Endodermal cell (in vitro differentiated cells): ENCODE data around the gene CLCNKA. TPM values are rescaled to one million over a fixed set of nuclear protein-coding genes. Genes with fewer than 3 reads are reported as not detected.

Experiments used
- DNase-seq: peaks from one replicate; pipeline ENCODE4 v3.0.0-alpha.2; 2017
- H3K27ac ChIP-seq: 2 replicates; pipeline ENCODE4 v1.5.1; 2013; ENCODE audit warnings: mild to moderate bottlenecking, low read depth, low read length, moderate library complexity
- H3K27me3 ChIP-seq: 2 replicates; pipeline ENCODE4 v1.6.1; 2013; ENCODE audit warnings: mild to moderate bottlenecking, low read length, moderate library complexity; ENCODE audit not compliant: insufficient read depth, control insufficient read depth, poor library complexity, severe bottlenecking
- H3K36me3 ChIP-seq: 2 replicates; pipeline ENCODE4 v1.7.0; 2013; ENCODE audit warnings: mild to moderate bottlenecking, low read length, moderate library complexity; ENCODE audit not compliant: control insufficient read depth, insufficient read depth
- H3K4me1 ChIP-seq: one replicate; pipeline ENCODE4 v1.7.0; 2013; ENCODE audit warnings: low read length; ENCODE audit not compliant: control insufficient read depth, insufficient read depth
- H3K4me3 ChIP-seq: 2 replicates; pipeline ENCODE4 v1.5.1; 2013; ENCODE audit warnings: mild to moderate bottlenecking, low read length, moderate library complexity
- H3K9ac ChIP-seq: 2 replicates; pipeline ENCODE4 v1.6.1; 2013; ENCODE audit warnings: mild to moderate bottlenecking, low read length, moderate library complexity; ENCODE audit not compliant: poor library complexity, severe bottlenecking; ENCODE audit errors: extremely low read depth
- H3K9me3 ChIP-seq: 2 replicates; pipeline ENCODE4 v1.6.1; 2013; ENCODE audit warnings: mild to moderate bottlenecking, low read length, moderate library complexity; ENCODE audit not compliant: control insufficient read depth
- H3K27ac Mint-ChIP-seq: 2 replicates; pipeline ENCODE4 v1.8.0; 2020; ENCODE audit warnings: mixed read lengths
- H3K27me3 Mint-ChIP-seq: 2 replicates; pipeline ENCODE4 v1.8.0; 2021; ENCODE audit warnings: mild to moderate bottlenecking, mixed read lengths; ENCODE audit not compliant: insufficient read depth
- H3K36me3 Mint-ChIP-seq: 2 replicates; pipeline ENCODE4 v1.8.0; 2020; ENCODE audit warnings: low read depth, mixed read lengths
- H3K4me1 Mint-ChIP-seq: 2 replicates; pipeline ENCODE4 v1.8.0; 2020; ENCODE audit warnings: mixed read lengths
- H3K4me3 Mint-ChIP-seq: 2 replicates; pipeline ENCODE4 v1.8.0; 2020; ENCODE audit warnings: mild to moderate bottlenecking, moderate library complexity, mixed read lengths
- H3K9me3 Mint-ChIP-seq: 2 replicates; pipeline ENCODE4 v1.8.0; 2020; ENCODE audit warnings: mild to moderate bottlenecking, mixed read lengths
- WGBS, 2 experiments: methylation state at CpG; one replicate each; pipeline versions ENCODE4 v1.1.5 to v1.1.7; 2013; ENCODE audit warnings: missing lambda C conversion rate in 2 of 2, mixed read lengths in 1 of 2; ENCODE audit not compliant: insufficient coverage in 1 of 2, insufficient read length in 1 of 2; 5-methylcytosine and 5-hydroxymethylcytosine counted together
- total RNA-seq, 2 donors: library from RNA; stranded (reverse); fragmentation: NEBNext Ultra II Directional in 1 of 2; extraction: Animal tissue kit (Norgen Biotek cat#: 25700) in 1 of 2; gene quantifications; 2 replicates in 1 of 2; 3 replicates in 1 of 2; pipeline ENCODE4 v1.2.1, GENCODE V29; 2021
- TF ChIP-seq, protein P1 (sequence below): fragments of 200-600 bp; sonication (generic); conservative IDR thresholded peaks from 2 replicates; pipeline ENCODE4 v1.5.0; 2021; ENCODE audit warnings: antibody characterized with exemption, mild to moderate bottlenecking

CLCNKA gene
- total RNA-seq, 2 donors from 2014 or later: 3.2 to 3.5 TPM

- WGBS, 2 experiments: 77 to 86% methylated on average over 2 to 3 of the region's 3 CpGs
- Histone ChIP-seq H3K27ac (no peak overlapping the region), H3K4me3 (no peak overlapping the region), H3K36me3 (no peaks in the 10 kb centered on the region), H3K4me1 (no peaks in the 10 kb centered on the region), H3K27me3 (peaks cover 6% of the 10 kb centered on the region), H3K9ac (no peak overlapping the region), H3K9me3 (peaks cover 1% of the 10 kb centered on the region)
- H3K9me3 Mint-ChIP-seq: peaks cover 1% of the 10 kb centered on the region
- no peak for DNase-seq
- TF ChIP-seq, protein P1, sequence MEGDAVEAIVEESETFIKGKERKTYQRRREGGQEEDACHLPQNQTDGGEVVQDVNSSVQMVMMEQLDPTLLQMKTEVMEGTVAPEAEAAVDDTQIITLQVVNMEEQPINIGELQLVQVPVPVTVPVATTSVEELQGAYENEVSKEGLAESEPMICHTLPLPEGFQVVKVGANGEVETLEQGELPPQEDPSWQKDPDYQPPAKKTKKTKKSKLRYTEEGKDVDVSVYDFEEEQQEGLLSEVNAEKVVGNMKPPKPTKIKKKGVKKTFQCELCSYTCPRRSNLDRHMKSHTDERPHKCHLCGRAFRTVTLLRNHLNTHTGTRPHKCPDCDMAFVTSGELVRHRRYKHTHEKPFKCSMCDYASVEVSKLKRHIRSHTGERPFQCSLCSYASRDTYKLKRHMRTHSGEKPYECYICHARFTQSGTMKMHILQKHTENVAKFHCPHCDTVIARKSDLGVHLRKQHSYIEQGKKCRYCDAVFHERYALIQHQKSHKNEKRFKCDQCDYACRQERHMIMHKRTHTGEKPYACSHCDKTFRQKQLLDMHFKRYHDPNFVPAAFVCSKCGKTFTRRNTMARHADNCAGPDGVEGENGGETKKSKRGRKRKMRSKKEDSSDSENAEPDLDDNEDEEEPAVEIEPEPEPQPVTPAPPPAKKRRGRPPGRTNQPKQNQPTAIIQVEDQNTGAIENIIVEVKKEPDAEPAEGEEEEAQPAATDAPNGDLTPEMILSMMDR: no peak
- H3K4me1 Mint-ChIP-seq: no peaks in the 10 kb centered on the region
- peaks cover 25% of the 10 kb centered on the region for H3K27me3 Mint-ChIP-seq
- H3K36me3 Mint-ChIP-seq: no peaks in the 10 kb centered on the region
- H3K4me3 Mint-ChIP-seq: no peak overlapping the region
- no peak overlapping the region for H3K27ac Mint-ChIP-seq
Measured at GRCh38 chr1:15981679-15982078, 40.2 kb upstream of the CLCNKA start.

DNA sequence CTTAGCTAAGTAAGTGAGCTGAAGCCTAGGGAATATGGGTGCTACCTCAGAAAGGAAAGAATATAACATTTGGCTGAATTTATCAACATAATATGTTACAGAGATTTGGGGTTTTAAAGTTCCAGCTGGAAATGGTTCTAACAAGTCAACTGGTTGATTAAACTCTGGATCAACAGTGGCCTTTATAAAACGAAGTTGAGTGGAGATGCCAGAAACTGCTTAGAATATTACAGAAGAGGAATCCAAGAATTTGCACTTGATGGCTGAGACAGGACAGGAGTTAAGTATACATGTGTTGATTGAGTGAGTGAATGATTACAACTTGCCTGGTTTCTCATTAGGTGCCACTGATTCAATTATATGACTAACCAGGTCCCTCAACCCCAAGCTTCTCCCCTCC, 38.6 kb upstream of the CLCNKA start:
- Mint-ChIP-seq H3K9me3 (no peaks in the 10 kb centered on the region), H3K27ac (no peak overlapping the region), H3K36me3 (no peaks in the 10 kb centered on the region), H3K4me1 (no peaks in the 10 kb centered on the region), H3K4me3 (no peak overlapping the region), H3K27me3 (peaks cover 27% of the 10 kb centered on the region)
- Histone ChIP-seq H3K4me3 (no peak overlapping the region), H3K27ac (no peak overlapping the region), H3K9ac (no peak overlapping the region), H3K9me3 (no peaks in the 10 kb centered on the region), H3K27me3 (peaks cover 6% of the 10 kb centered on the region), H3K36me3 (no peaks in the 10 kb centered on the region), H3K4me1 (no peaks in the 10 kb centered on the region)
- no peak for DNase-seq
- TF ChIP-seq, protein P1: no peak
- WGBS, 2 experiments: 43 to 59% methylated on average over 1 of the region's 1 CpG

- TF ChIP-seq, protein P1: no peak
- Histone ChIP-seq H3K9me3 (no peaks in the 10 kb centered on the region), H3K4me1 (no peaks in the 10 kb centered on the region), H3K27me3 (peaks cover 6% of the 10 kb centered on the region), H3K36me3 (no peaks in the 10 kb centered on the region), H3K27ac (no peak overlapping the region), H3K9ac (no peak overlapping the region), H3K4me3 (no peak overlapping the region)
- Mint-ChIP-seq H3K27ac (no peak overlapping the region), H3K9me3 (no peaks in the 10 kb centered on the region), H3K4me1 (no peaks in the 10 kb centered on the region), H3K36me3 (no peaks in the 10 kb centered on the region), H3K27me3 (peaks cover 22% of the 10 kb centered on the region), H3K4me3 (no peak overlapping the region)
- WGBS, 2 experiments: 77 to 83% methylated on average over 3 to 5 of the region's 5 CpGs
- no peak for DNase-seq
Measured at GRCh38 chr1:15985611-15986297, 36.1 kb upstream of the CLCNKA start.
